K562 (cell line): ENCODE measurements around the gene DUOXA2. TPM values are rescaled to one million over a fixed set of nuclear protein-coding genes. Genes with fewer than 3 reads are reported as not detected.

Source experiments
- AFF4 ChIP-seq: sonication (generic); formaldehyde crosslinking; IDR thresholded peaks from 2 replicates; pipeline ENCODE4 v1.8.0; 2023; ENCODE audit warnings: mild to moderate bottlenecking, missing genetic modification reagents
- ARID2 ChIP-seq: fragments of 450-650 bp; IDR thresholded peaks from 2 replicates; pipeline ENCODE4 v1.6.1; 2017; ENCODE audit warnings: antibody characterized with exemption, mild to moderate bottlenecking
- BMI1 ChIP-seq: fragments of 150-350 bp; IDR thresholded peaks from 2 replicates; pipeline ENCODE4 v1.6.1; 2014; ENCODE audit warnings: low read length
- FOXM1 ChIP-seq, 2 experiments: fragments of 450-650 bp in 1 of 2; sonication (generic) in 1 of 2; formaldehyde crosslinking in 1 of 2; IDR thresholded peaks; 2 replicates each; pipeline versions ENCODE4 v1.6.1 to v1.9.0; 2017 to 2022; ENCODE audit warnings: low read depth in 2 of 2, mild to moderate bottlenecking in 2 of 2, missing genetic modification reagents in 1 of 2, moderate library complexity in 1 of 2
- HNRNPLL ChIP-seq: fragments of 200-400 bp; formaldehyde crosslinking; IDR thresholded peaks from 2 replicates; pipeline ENCODE4 v1.6.1; 2017; ENCODE audit warnings: low read length, low read depth, mild to moderate bottlenecking; ENCODE audit not compliant: poor library complexity, severe bottlenecking
- KAT7 ChIP-seq: sonication (generic); formaldehyde crosslinking; IDR thresholded peaks from 2 replicates; pipeline ENCODE4 v1.8.0; 2022; ENCODE audit warnings: missing genetic modification reagents, mild to moderate bottlenecking, borderline replicate concordance
- KHSRP ChIP-seq: fragments of 450-650 bp; IDR thresholded peaks from 2 replicates; pipeline ENCODE4 v1.6.1; 2017
- MTA1 ChIP-seq: fragments of 450-650 bp; IDR thresholded peaks from 2 replicates; pipeline ENCODE4 v1.6.1; 2017; ENCODE audit warnings: borderline replicate concordance
- PHTF2 ChIP-seq: fragments of 250-450 bp; sonication (Bioruptor Pico); IDR thresholded peaks from 2 replicates; pipeline ENCODE4 v1.5.0; 2021; ENCODE audit warnings: mild to moderate bottlenecking
- RBM14 ChIP-seq: fragments of 200-400 bp; formaldehyde crosslinking; IDR thresholded peaks from 2 replicates; pipeline ENCODE4 v1.6.1; 2018; ENCODE audit warnings: low read depth, mild to moderate bottlenecking, low read length, moderate library complexity, borderline replicate concordance; ENCODE audit not compliant: insufficient read depth
- RBM39 ChIP-seq: fragments of 200-400 bp; formaldehyde crosslinking; optimal IDR thresholded peaks from 2 replicates; pipeline ENCODE3; 2018; ENCODE audit warnings: low read depth, low read length
- RNF2 ChIP-seq: sonication (generic); IDR thresholded peaks from 2 replicates; pipeline ENCODE4 v1.6.1; 2016
- SPI1 ChIP-seq: IDR thresholded peaks from 2 replicates; pipeline ENCODE4 v1.6.1; 2011; ENCODE audit warnings: low read depth, low read length, control low read depth, borderline replicate concordance
- SRF ChIP-seq, 2 experiments: fragments of 250-450, 450-650 bp in 1 of 2; sonication (Bioruptor Pico) in 1 of 2; sonication (generic) in 1 of 2; formaldehyde crosslinking; IDR thresholded peaks; 2 replicates each; pipeline versions ENCODE4 v1.5.0 to v1.5.1; 2020 to 2022; ENCODE audit warnings: mild to moderate bottlenecking in 1 of 2, missing genetic modification reagents in 1 of 2
- STAT5A ChIP-seq: IDR thresholded peaks from 2 replicates; pipeline ENCODE4 v1.6.1; 2012; ENCODE audit warnings: low read length, inconsistent platforms, borderline replicate concordance
- TBP ChIP-seq: optimal IDR thresholded peaks from 2 replicates; pipeline ENCODE3; 2011; ENCODE audit warnings: low read depth, low read length, improper control_type of control experiment
- TEAD4 ChIP-seq, 2 experiments: sonication (generic) in 1 of 2; formaldehyde crosslinking in 1 of 2; IDR thresholded peaks; 2 replicates each; pipeline versions ENCODE4 v1.6.1 to v1.8.0; 2012 to 2022; ENCODE audit warnings: borderline replicate concordance in 1 of 2, inconsistent platforms in 1 of 2, low read length in 1 of 2, mild to moderate bottlenecking in 1 of 2, missing genetic modification reagents in 1 of 2
- ZFPM2 ChIP-seq: fragments of 250-450 bp; sonication (Bioruptor Pico); IDR thresholded peaks from 2 replicates; pipeline ENCODE4 v1.5.1; 2022; ENCODE audit warnings: mild to moderate bottlenecking
- ZNF143 ChIP-seq: sonication (generic); formaldehyde crosslinking; IDR thresholded peaks from 2 replicates; pipeline ENCODE4 v1.9.0; 2022; ENCODE audit warnings: mild to moderate bottlenecking, missing genetic modification reagents
- ZNF561 ChIP-seq: fragments of 450-650 bp; formaldehyde crosslinking; conservative IDR thresholded peaks from 2 replicates; pipeline ENCODE4 v1.4.0; 2020; ENCODE audit warnings: mild to moderate bottlenecking, moderate library complexity
- ZNF75A ChIP-seq: fragments of 450-650 bp; formaldehyde crosslinking; IDR thresholded peaks from 2 replicates; pipeline ENCODE4 v1.4.0; 2020; ENCODE audit warnings: mild to moderate bottlenecking
- polyA plus RNA-seq, 8 experiments: library from polyadenylated mRNA; depleted of rRNA in 4 of 8; stranded (reverse) in 5 of 8; unstranded in 3 of 8; fragments of >200 nt; fragmentation: Nextera tagmentation in 2 of 8; fragmentation: Illumina TruSeq in 1 of 8; extraction: Ambion mirVana in 2 of 8; extraction: Trizol in 1 of 8; gene quantifications; 2 replicates each; pipeline versions ENCODE4 v1.2.1 to v1.2.3, GENCODE V29; 2011 to 2014; ENCODE audit warnings: inconsistent platforms in 1 of 8, missing spikeins in 1 of 8
- total RNA-seq, 7 experiments: library from RNA; depleted of rRNA in 6 of 7; stranded (reverse); fragments of >200 nt in 6 of 7; fragmentation: Illumina TruSeq in 2 of 7; extraction: Trizol in 2 of 7; gene quantifications; 2 replicates each; pipeline versions ENCODE4 v1.2.1 to v1.2.3, GENCODE V29; 2011 to 2021; ENCODE audit warnings: low replicate concordance in 1 of 7
- TF ChIP-seq, protein P1 (sequence below): fragments of 200-800 bp; sonication (Bioruptor generic); IDR thresholded peaks from 2 replicates; pipeline ENCODE4 v1.6.1; 2017; ENCODE audit warnings: missing genetic modification characterization, missing compliant biosample characterization
- TF ChIP-seq, protein P2 (sequence below): fragments of 450-650 bp; formaldehyde crosslinking; IDR thresholded peaks from 2 replicates; pipeline ENCODE4 v1.4.0; 2022; ENCODE audit warnings: missing genetic modification characterization

The DUOXA2 gene
- total and polyA plus RNA-seq, 9 of the 15 experiments (the other 6 are each of a cell fraction or from before 2014, with no cell fraction given), result not detected

DNA sequence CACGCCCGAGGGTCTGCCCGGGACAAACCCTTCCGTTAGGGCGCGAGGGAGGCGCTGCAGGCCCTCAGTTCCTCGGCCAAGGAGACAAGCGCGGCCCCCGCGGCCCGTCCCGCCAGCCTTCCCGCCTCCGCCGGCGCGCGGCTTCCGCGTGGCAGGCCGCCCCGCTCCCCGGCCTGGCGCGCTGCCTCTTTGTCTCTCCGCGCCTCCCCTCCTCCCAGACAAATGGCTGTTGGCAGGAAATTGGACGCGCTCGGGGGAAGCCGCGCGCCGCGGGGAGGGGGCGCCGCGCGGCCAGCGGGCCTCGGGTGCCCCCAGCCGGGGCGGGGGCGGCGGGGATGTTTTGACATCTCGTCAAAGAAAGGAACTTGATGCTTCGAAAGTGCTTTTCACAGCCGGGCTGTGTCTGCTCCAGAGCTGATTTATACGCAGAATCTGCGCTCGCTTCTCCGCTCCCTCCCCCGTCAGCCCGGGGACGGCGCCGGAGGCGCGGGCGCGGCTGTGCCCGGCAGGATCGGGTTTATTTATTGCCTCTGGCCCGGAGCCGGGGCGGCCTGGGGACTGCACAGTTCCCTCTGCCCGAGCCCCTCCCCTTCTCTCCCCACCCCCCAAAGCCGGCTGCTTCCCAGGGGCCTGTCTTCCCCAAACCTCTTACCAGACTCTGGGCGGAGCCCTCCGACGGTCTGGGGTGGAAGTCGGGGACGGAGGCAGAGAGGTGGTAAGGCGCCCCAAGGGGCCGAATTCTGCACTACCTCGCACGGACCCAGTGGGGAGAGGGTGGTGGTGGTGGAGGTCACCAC, 52.9 kb downstream of the DUOXA2 start (continued):
- peak; percentile 48 for TF ChIP-seq HNRNPLL
- TF ChIP-seq RBM39, result no peak
- TF ChIP-seq ARID2, result no peak
- TF ChIP-seq, protein P1, sequence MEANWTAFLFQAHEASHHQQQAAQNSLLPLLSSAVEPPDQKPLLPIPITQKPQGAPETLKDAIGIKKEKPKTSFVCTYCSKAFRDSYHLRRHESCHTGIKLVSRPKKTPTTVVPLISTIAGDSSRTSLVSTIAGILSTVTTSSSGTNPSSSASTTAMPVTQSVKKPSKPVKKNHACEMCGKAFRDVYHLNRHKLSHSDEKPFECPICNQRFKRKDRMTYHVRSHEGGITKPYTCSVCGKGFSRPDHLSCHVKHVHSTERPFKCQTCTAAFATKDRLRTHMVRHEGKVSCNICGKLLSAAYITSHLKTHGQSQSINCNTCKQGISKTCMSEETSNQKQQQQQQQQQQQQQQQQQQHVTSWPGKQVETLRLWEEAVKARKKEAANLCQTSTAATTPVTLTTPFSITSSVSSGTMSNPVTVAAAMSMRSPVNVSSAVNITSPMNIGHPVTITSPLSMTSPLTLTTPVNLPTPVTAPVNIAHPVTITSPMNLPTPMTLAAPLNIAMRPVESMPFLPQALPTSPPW, result peak; percentile 91
- no peak for TF ChIP-seq STAT5A
- TF ChIP-seq ZNF143 (CRISPR knock-in tag), result no peak
- no peak for TF ChIP-seq PHTF2 (CRISPR knock-in tag)
- no peak for TF ChIP-seq ZNF75A (CRISPR knock-in tag)
- TF ChIP-seq SPI1, result peak; percentile 56
- TF ChIP-seq KHSRP, result no peak
- no peak for TF ChIP-seq KAT7 (CRISPR knock-in tag)
- TF ChIP-seq, protein P2, sequence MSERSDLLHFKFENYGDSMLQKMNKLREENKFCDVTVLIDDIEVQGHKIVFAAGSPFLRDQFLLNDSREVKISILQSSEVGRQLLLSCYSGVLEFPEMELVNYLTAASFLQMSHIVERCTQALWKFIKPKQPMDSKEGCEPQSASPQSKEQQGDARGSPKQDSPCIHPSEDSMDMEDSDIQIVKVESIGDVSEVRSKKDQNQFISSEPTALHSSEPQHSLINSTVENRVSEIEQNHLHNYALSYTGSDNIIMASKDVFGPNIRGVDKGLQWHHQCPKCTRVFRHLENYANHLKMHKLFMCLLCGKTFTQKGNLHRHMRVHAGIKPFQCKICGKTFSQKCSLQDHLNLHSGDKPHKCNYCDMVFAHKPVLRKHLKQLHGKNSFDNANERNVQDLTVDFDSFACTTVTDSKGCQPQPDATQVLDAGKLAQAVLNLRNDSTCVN (CRISPR knock-in tag), result no peak
- no peak for TF ChIP-seq RBM14
- no peak for TF ChIP-seq BMI1
- no peak for TF ChIP-seq MTA1
- no peak for TF ChIP-seq RNF2
- TF ChIP-seq ZNF561, result no peak
- peak; percentile 26; the same call in 1 of the 2 replicates for TF ChIP-seq TEAD4 (IDR thresholded peaks at IDR 0.05; ENCODE audit: low read length)
- TF ChIP-seq TEAD4 (CRISPR knock-in tag; IDR thresholded peaks at IDR 0.05; ENCODE audit: borderline replicate concordance), result no peak
- TF ChIP-seq FOXM1 (IDR thresholded peaks at IDR 0.05; ENCODE audit: low read depth), result no peak
- TF ChIP-seq FOXM1 (CRISPR knock-in tag; IDR thresholded peaks at IDR 0.05; ENCODE audit: low read depth), result peak; percentile 36; the same call in 1 of the 2 replicates
- TF ChIP-seq AFF4 (CRISPR knock-in tag), result no peak
- TF ChIP-seq SRF (CRISPR knock-in tag; IDR thresholded peaks at IDR 0.05), result no peak
- TF ChIP-seq ZFPM2 (CRISPR knock-in tag), result no peak
- peak; percentile 55 for TF ChIP-seq TBP
